ENCODE results near the gene CDKN2C. TPM values are rescaled to one million over a fixed set of nuclear protein-coding genes. Genes with fewer than 3 reads are reported as not detected.

The CDKN2C gene
- polyA plus RNA-seq (2012; rRNA removed), result 27.0 and 29.4 TPM in 2 replicates
- polyA plus RNA-seq (2012; cell fraction: cytosol; rRNA removed), result 32.5 and 34.1 TPM in 2 replicates
- polyA plus RNA-seq (2012; cell fraction: nucleus; rRNA removed), result 14.5 and 18.9 TPM in 2 replicates

DNA sequence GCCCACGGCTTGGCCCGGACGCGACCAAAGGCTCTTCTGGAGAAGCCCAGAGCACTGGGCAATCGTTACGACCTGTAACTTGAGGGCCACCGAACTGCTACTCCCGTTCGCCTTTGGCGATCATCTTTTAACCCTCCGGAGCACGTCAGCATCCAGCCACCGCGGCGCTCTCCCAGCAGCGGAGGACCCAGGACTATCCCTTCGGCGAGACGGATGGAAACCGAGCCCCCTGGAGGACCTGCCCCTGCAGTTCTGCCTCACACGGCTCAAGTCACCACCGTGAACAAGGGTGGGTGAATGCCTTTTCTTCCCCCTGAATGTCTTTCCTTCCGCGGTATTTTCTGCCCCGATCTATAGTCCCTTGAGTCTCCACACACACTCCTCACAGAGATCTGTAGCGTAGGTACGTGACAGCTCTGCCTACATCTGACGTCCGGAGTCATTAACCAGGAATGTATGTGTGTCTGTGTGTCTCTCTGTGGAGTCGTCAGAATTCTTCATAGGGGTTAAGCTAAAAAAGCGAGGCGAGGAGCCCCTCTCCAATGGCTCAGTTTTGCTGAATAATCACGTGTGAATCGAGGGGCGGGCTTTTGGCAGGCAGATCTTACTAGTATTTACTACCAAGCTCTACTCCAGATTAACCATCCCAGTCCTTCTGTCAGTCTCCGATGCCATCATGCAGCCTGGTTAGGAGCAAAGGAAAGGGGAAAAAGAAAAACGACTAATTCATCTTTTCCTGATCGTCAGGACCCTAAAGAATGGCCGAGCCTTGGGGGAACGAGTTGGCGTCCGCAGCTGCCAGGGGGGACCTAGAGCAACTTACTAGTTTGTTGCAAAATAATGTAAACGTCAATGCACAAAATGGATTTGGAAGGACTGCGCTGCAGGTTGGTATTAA is at the start of gene CDKN2C:
TSS of gene CDKN2C (plus strand) at position 635 of the 898 bp plus-strand sequence. CDS start at position 759, 124 bp downstream.
- Histone ChIP-seq H3K36me3 (replicated peaks in 1 of 2; ENCODE audit: control insufficient read depth in 1 of 2, insufficient read depth in 2 of 2, low read length in 1 of 2) (peaks cover 7 to 8% of the 10 kb centered on the region in 2 experiments), H3K79me2 (ENCODE audit: insufficient read depth) (peaks cover 63% of the 10 kb centered on the region), H2AFZ (ENCODE audit: low read depth) (peak within 1 kb of the TSS; percentile 92), H3K9me2 (no peaks in the 10 kb centered on the region), H3K9me3 (no peaks in the 10 kb centered on the region), H3F3A (replicated peaks; ENCODE audit: insufficient read depth) (peaks cover 27% of the 10 kb centered on the region), H3K4me2 (peak within 1 kb of the TSS; percentile 96), H3K9ac (peak within 1 kb of the TSS; percentile 86), H4K20me1 (ENCODE audit: insufficient read depth) (no peaks in the 10 kb centered on the region), H3K27me3 (ENCODE audit: insufficient read depth) (no peaks in the 10 kb centered on the region), H3K27ac (ENCODE audit: low read depth in 2 of 2, low read length in 1 of 2) (peak within 1 kb of the TSS; percentile 93 to 95), H3K4me3 (ENCODE audit: low read depth in 2 of 2, low read length in 1 of 2) (peak within 1 kb of the TSS; percentile 96), H3K4me1 (ENCODE audit: control insufficient read depth in 1 of 2, insufficient read depth in 2 of 2, low read depth in 1 of 2, low read length in 1 of 2) (peaks cover 0 to 15% of the 10 kb centered on the region in 2 experiments; a peak in 3 of 4 replicates)
- TF ChIP-seq NRF1 (IDR thresholded peaks at IDR 0.05; ENCODE audit: low read depth, low read length) (no peak), YY1 (IDR thresholded peaks at IDR 0.05; ENCODE audit: low read depth) (no peak), MXI1 (IDR thresholded peaks at IDR 0.05; ENCODE audit: low read depth, low read length) (peak; percentile 90), SIN3A (IDR thresholded peaks at IDR 0.05; ENCODE audit: borderline replicate concordance, low read depth, low read length) (peak; percentile 67), TCF12 (IDR thresholded peaks at IDR 0.05) (0 out of 2 replicates have a peak, but pooled peaks have one; percentile 11), NFIC (IDR thresholded peaks at IDR 0.05; ENCODE audit: borderline replicate concordance) (peak; percentile 15; the same call in 1 of the 2 replicates), CHD2 (IDR thresholded peaks at IDR 0.05; ENCODE audit: low read length, partially characterized antibody) (no peak), POLR2AphosphoS5 (IDR thresholded peaks at IDR 0.05; ENCODE audit: low read depth, low read length) (peak; percentile 58; the same call in 1 of the 2 replicates), PBX3 (IDR thresholded peaks at IDR 0.05) (peak; percentile 22; the same call in 1 of the 2 replicates), TAF1 (IDR thresholded peaks at IDR 0.05; ENCODE audit: borderline replicate concordance, low read depth, low read length) (0 out of 2 replicates have a peak, but pooled peaks have one; percentile 13), MEF2A (IDR thresholded peaks at IDR 0.05; ENCODE audit: borderline replicate concordance, low read depth) (no peak), FOXJ3 (CRISPR knock-in tag; IDR thresholded peaks at IDR 0.05) (no peak)
- TF ChIP-seq, protein P1, sequence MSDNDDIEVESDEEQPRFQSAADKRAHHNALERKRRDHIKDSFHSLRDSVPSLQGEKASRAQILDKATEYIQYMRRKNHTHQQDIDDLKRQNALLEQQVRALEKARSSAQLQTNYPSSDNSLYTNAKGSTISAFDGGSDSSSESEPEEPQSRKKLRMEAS (IDR thresholded peaks at IDR 0.05; ENCODE audit: low read depth), result peak; percentile 67; the same call in 1 of the 2 replicates
- TF ChIP-seq, protein P2, sequence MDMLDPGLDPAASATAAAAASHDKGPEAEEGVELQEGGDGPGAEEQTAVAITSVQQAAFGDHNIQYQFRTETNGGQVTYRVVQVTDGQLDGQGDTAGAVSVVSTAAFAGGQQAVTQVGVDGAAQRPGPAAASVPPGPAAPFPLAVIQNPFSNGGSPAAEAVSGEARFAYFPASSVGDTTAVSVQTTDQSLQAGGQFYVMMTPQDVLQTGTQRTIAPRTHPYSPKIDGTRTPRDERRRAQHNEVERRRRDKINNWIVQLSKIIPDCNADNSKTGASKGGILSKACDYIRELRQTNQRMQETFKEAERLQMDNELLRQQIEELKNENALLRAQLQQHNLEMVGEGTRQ (IDR thresholded peaks at IDR 0.05; ENCODE audit: borderline replicate concordance, low read depth, low read length), result 0 out of 2 replicates have a peak, but pooled peaks have one; percentile 5
- TF ChIP-seq, protein P3, sequence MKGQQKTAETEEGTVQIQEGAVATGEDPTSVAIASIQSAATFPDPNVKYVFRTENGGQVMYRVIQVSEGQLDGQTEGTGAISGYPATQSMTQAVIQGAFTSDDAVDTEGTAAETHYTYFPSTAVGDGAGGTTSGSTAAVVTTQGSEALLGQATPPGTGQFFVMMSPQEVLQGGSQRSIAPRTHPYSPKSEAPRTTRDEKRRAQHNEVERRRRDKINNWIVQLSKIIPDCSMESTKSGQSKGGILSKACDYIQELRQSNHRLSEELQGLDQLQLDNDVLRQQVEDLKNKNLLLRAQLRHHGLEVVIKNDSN (IDR thresholded peaks at IDR 0.05; ENCODE audit: borderline replicate concordance, low read depth), result peak; percentile 70; the same call in 1 of the 2 replicates
- ChIA-PET POLR2A (interaction anchor here (2.1 to 2.6 kb wide), 2 partner anchors 8 to 12 kb away, joined by 8 to 18 read pairs; no protein-coding TSS in a partner anchor), CTCF (interaction anchor here (0.8 to 3.7 kb wide), 7 partner anchors 9 to 222 kb away, joined by 3 to 23 read pairs (median 6); partner anchors contain the start of gene FAF1)
- WGBS (ENCODE audit: low lambda C conversion rate), result 2% methylated on average over 24 of the region's 44 CpGs
- DNase-seq, result peak; percentile 69

All from SK-N-SH (cell line).